Common myeloid progenitor, CD34-positive (primary cell): Measurements from ENCODE around the gene BCOR. TPM values are rescaled to one million over a fixed set of nuclear protein-coding genes. Genes with fewer than 3 reads are reported as not detected.

ENCODE experiments used
- CTCF ChIA-PET: fragments of 350-600 bp; sonication (Branson Sonifier 250); formaldehyde crosslinking; loops from one replicate; lab custom pipeline; 2021; ENCODE audit warnings: antibody characterized with exemption; lab: Charles Lee
- POLR2A ChIA-PET: fragments of 350-600 bp; sonication (Branson Sonifier 250); formaldehyde crosslinking; loops from one replicate; lab custom pipeline; 2021; ENCODE audit warnings: antibody characterized with exemption; lab: Charles Lee
- DNase-seq, 3 donors: peaks; one replicate each; pipeline versions ENCODE4 v3.0.0 to v3.0.0-alpha.2; 2013
- H3K27ac ChIP-seq, 2 experiments: 1 replicate in 1 of 2; 2 replicates in 1 of 2; pipeline ENCODE4 v1.7.0; 2013; ENCODE audit warnings: inconsistent platforms in 2 of 2, low read length in 2 of 2, mild to moderate bottlenecking in 2 of 2, low read depth in 1 of 2, moderate library complexity in 1 of 2; ENCODE audit not compliant: severe bottlenecking in 2 of 2, insufficient read depth in 1 of 2, poor library complexity in 1 of 2
- H3K27me3 ChIP-seq, 5 experiments: replicated peaks in 2 of 5; 1 replicate in 3 of 5; 2 replicates in 2 of 5; pipeline versions ENCODE4 v1.6.1 to v1.7.0; 2013; ENCODE audit warnings: low read length in 4 of 5, mild to moderate bottlenecking in 2 of 5, moderate library complexity in 2 of 5, inconsistent platforms in 1 of 5; ENCODE audit not compliant: insufficient read depth in 5 of 5, control insufficient read depth in 4 of 5
- H3K36me3 ChIP-seq, 4 experiments: 1 replicate in 2 of 4; 2 replicates in 2 of 4; pipeline versions ENCODE4 v1.6.1 to v1.7.0; 2013; ENCODE audit warnings: low read length in 3 of 4, control low read depth in 1 of 4, mild to moderate bottlenecking in 1 of 4; ENCODE audit not compliant: control insufficient read depth in 4 of 4, insufficient read depth in 4 of 4
- H3K4me1 ChIP-seq, 4 experiments: 1 replicate in 3 of 4; 2 replicates in 1 of 4; pipeline versions ENCODE4 v1.6.1 to v1.7.1; 2013; ENCODE audit warnings: low read length in 3 of 4, mild to moderate bottlenecking in 3 of 4, control low read depth in 1 of 4, inconsistent platforms in 1 of 4, moderate library complexity in 1 of 4; ENCODE audit not compliant: control insufficient read depth in 4 of 4, insufficient read depth in 4 of 4; ENCODE audit errors: control extremely low read depth in 1 of 4
- H3K4me3 ChIP-seq, 7 experiments: 1 replicate in 4 of 7; 2 replicates in 3 of 7; pipeline versions ENCODE4 v1.5.1 to v1.7.0; 2013; ENCODE audit warnings: mild to moderate bottlenecking in 7 of 7, low read length in 6 of 7, moderate library complexity in 6 of 7, inconsistent platforms in 2 of 7, low read depth in 2 of 7, control low read depth in 1 of 7; ENCODE audit not compliant: insufficient read depth in 4 of 7, control insufficient read depth in 1 of 7; ENCODE audit errors: extremely low read depth in 1 of 7
- H3K9me3 ChIP-seq, 5 experiments: 1 replicate in 4 of 5; 2 replicates in 1 of 5; pipeline versions ENCODE4 v1.6.1 to v1.7.1; 2013; ENCODE audit warnings: low read length in 4 of 5, mild to moderate bottlenecking in 2 of 5, inconsistent platforms in 1 of 5, low read depth in 1 of 5, moderate library complexity in 1 of 5; ENCODE audit not compliant: control insufficient read depth in 4 of 5, insufficient read depth in 2 of 5; ENCODE audit errors: control extremely low read depth in 1 of 5
- WGBS: methylation state at CpG from one replicate; pipeline ENCODE4 v1.1.5; 2013; ENCODE audit not compliant: insufficient coverage; 5-methylcytosine and 5-hydroxymethylcytosine counted together
- polyA plus RNA-seq: library from polyadenylated mRNA; unstranded; fragments of 120-200 nt; gene quantifications from one replicate; pipeline ENCODE4 v1.2.1, GENCODE V29; 2013

BCOR gene
- polyA plus RNA-seq = 25.3 TPM

- H3K9me3 ChIP-seq = peaks cover 0 to 5% (median 0%) of the 10 kb centered on the region in 5 experiments
- WGBS = 10% methylated on average over 52 of the region's 98 CpGs
- CTCF ChIA-PET = interaction anchor here (1.0 to 1.5 kb wide), 4 partner anchors 44 to 65 kb away, joined by 3 to 5 read pairs (median 4); no protein-coding TSS in a partner anchor
- no peaks in the 10 kb centered on the region for H3K36me3 ChIP-seq
- H3K4me1 ChIP-seq = peaks cover 5 to 46% (median 40%) of the 10 kb centered on the region in 4 experiments
- H3K27me3 ChIP-seq = peaks cover 0 to 84% (median 0%) of the 10 kb centered on the region in 5 experiments
- peak within 1 kb of the TSS; percentile 52 to 80 (median 69) for H3K4me3 ChIP-seq
- peak within 1 kb of the TSS in 1 of 2 experiments; percentile 64 for H3K27ac ChIP-seq
- DNase-seq = peak; percentile 66 to 80 (median 71)
- POLR2A ChIA-PET = interaction anchor here (0.6 to 2.5 kb wide), 15 partner anchors 10 to 1287 kb away, joined by 3 to 9 read pairs (median 5); no protein-coding TSS in a partner anchor
These were observed at the start of gene BCOR for GRCh38 chrX:40097504-40098263. Gene BCOR (minus strand): TSS chrX:40097958. CDS start chrX:40077929, 20,029 bp downstream.

- H3K4me3 ChIP-seq = peak overlapping the region in 2 of 7 experiments; percentile 68 to 77
- no peaks in the 10 kb centered on the region for H3K36me3 ChIP-seq
- WGBS = 48% methylated on average over 47 of the region's 50 CpGs
- H3K9me3 ChIP-seq = peaks cover 0 to 6% (median 0%) of the 10 kb centered on the region in 5 experiments
- peaks cover 11 to 75% (median 64%) of the 10 kb centered on the region in 4 experiments for H3K4me1 ChIP-seq
- POLR2A ChIA-PET = interaction anchor here (0.6 kb wide), 1 partner anchor 247 kb away, joined by 6 read pairs; no protein-coding TSS in a partner anchor
- no peak overlapping the region for H3K27ac ChIP-seq
- no peak for DNase-seq
- CTCF ChIA-PET = interaction anchor here (1.4 to 2.0 kb wide), 2 partner anchors 10 to 19 kb away, joined by 4 to 6 read pairs; no protein-coding TSS in a partner anchor
- H3K27me3 ChIP-seq = peaks cover 0 to 98% (median 0%) of the 10 kb centered on the region in 5 experiments
These were observed 49.6 kb upstream of the BCOR start for GRCh38 chrX:40147126-40147952.

GRCh38 chrX:40146262-40147125 is 48.7 kb upstream of the BCOR start:
- H3K4me1 ChIP-seq = peaks cover 11 to 67% (median 58%) of the 10 kb centered on the region in 4 experiments
- POLR2A ChIA-PET = no interaction called here
- CTCF ChIA-PET = interaction anchor here (1.4 to 2.2 kb wide), 2 partner anchors 17 to 19 kb away, joined by 4 to 6 read pairs; no protein-coding TSS in a partner anchor

GRCh38 chrX:40145923-40146261 is 48.1 kb upstream of the BCOR start:
- H3K36me3 ChIP-seq = no peaks in the 10 kb centered on the region
- peaks cover 0 to 6% (median 0%) of the 10 kb centered on the region in 5 experiments for H3K9me3 ChIP-seq
- DNase-seq = peak in 1 of 3 donors; percentile 25
- H3K27ac ChIP-seq = no peak overlapping the region
- H3K27me3 ChIP-seq = peaks cover 0 to 92% (median 0%) of the 10 kb centered on the region in 5 experiments
- ChIA-PET POLR2A (no interaction called here), CTCF (interaction anchor here (2.2 kb wide), 1 partner anchor 17 kb away, joined by 6 read pairs; no protein-coding TSS in a partner anchor)
- 9% methylated on average over 20 of the region's 37 CpGs for WGBS
- H3K4me1 ChIP-seq = peaks cover 11 to 65% (median 55%) of the 10 kb centered on the region in 4 experiments
- H3K4me3 ChIP-seq = peak overlapping the region in 6 of 7 experiments; percentile 40 to 77 (median 61)

More at GRCh38 chrX:40146262-40147125, 48.7 kb upstream of the BCOR start:
- Histone ChIP-seq H3K9me3 (peaks cover 0 to 6% (median 0%) of the 10 kb centered on the region in 5 experiments), H3K27ac (no peak overlapping the region), H3K27me3 (peaks cover 0 to 95% (median 0%) of the 10 kb centered on the region in 5 experiments), H3K36me3 (no peaks in the 10 kb centered on the region), H3K4me3 (peak overlapping the region in 6 of 7 experiments; percentile 40 to 77 (median 61))
- WGBS = 8% methylated on average over 70 of the region's 77 CpGs
- peak in 2 of 3 donors; percentile 73 to 82 for DNase-seq

- Histone ChIP-seq H3K27me3 (peaks cover 0 to 88% (median 0%) of the 10 kb centered on the region in 5 experiments), H3K9me3 (peaks cover 0 to 6% (median 0%) of the 10 kb centered on the region in 5 experiments), H3K36me3 (no peaks in the 10 kb centered on the region), H3K4me3 (peak overlapping the region in 6 of 7 experiments; percentile 40 to 77 (median 61)), H3K4me1 (peaks cover 11 to 59% (median 49%) of the 10 kb centered on the region in 4 experiments), H3K27ac (no peak overlapping the region)
- ChIA-PET POLR2A (no interaction called here), CTCF (interaction anchor here (0.8 to 2.2 kb wide), 3 partner anchors 8 to 18 kb away, joined by 3 to 6 read pairs (median 5); no protein-coding TSS in a partner anchor)
- DNase-seq = peak in 1 of 3 donors; percentile 42
- 11% methylated on average over 33 of the region's 54 CpGs for WGBS
These were observed 47.5 kb upstream of the BCOR start for GRCh38 chrX:40145001-40145922.
